NCI-H510A treated with DMSO at 0.1 percent for 48 hours (cell line): ENCODE measurements around the gene NOL7.

Source experiments
- DNase-seq: peaks from one replicate; lab custom pipeline; 2025; lab: John Stamatoyannopoulos, UW

NOL7 gene

GRCh38 chr6:13597073-13597472 is 18.1 kb upstream of the NOL7 start:
- DNase-seq, result no peak

- no peak for DNase-seq
Observed at GRCh38 chr6:13600036-13600435, 15.1 kb upstream of the NOL7 start.

GRCh38 chr6:13604135-13604534 is 11.0 kb upstream of the NOL7 start:
- no peak for DNase-seq

DNA sequence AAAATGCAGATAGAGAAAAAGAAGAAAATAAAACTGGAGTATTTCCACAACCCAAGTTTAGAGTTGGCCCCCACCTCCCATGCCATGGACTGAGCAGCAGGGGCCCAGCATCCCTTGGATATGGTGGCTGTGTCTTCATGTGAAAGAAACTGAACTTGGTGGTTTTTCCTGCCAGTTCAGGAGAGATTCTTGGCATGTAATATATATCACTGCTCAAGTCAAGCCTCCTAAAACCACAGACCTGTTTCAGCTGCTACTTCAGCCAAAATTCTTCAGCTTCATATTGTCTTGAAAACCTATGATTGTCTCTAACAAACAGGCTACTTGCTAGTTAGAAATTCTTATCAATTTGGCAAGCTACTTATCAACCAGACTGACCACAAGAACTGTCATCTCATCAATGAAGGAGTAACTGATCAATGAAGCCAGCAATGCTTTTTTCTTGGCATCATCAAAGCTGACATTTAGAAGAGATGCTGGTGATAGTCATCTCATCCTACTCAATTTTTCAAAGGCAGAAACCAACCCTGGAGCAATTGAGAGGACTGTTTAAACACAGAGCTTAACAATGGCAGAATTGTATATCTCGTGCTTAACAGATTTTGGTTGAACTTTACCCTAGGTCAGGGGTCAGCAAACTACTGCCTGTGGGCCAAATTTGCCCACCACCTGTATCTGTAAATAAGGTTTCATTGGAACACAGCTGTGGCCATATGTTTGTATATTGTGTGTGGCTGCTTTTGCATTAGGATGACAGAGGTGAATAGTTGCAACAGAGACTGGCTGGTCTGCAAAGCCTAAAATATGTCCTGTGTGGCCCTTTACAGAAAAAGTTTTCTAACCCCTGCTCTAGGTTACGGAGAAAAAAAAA is 10.4 kb upstream of the NOL7 start:
- no peak for DNase-seq

- DNase-seq, result no peak
Observed at GRCh38 chr6:13605634-13606033, 9.5 kb upstream of the NOL7 start.

DNA sequence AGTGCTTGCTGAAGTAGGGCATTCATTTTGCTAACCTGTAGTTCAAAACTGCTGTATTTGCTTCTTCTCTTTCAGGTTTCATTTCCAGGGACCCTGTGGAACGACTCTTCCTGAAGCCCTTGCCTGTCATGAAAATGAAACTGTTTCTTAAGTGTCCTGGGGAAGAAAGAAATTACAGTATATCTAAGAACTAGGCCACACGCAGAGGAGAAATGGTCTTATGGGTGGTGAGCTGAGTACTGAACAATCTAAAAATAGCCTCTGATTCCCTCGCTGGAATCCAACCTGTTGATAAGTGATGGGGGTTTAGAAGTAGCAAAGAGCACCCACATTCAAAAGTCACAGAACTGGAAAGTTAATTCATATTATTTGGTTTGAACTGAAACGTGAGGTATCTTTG is 3.4 kb upstream of the NOL7 start:
- DNase-seq, result no peak

- no peak for DNase-seq
Observed at GRCh38 chr6:13613029-13613594, 2.0 kb upstream of the NOL7 start.

DNA sequence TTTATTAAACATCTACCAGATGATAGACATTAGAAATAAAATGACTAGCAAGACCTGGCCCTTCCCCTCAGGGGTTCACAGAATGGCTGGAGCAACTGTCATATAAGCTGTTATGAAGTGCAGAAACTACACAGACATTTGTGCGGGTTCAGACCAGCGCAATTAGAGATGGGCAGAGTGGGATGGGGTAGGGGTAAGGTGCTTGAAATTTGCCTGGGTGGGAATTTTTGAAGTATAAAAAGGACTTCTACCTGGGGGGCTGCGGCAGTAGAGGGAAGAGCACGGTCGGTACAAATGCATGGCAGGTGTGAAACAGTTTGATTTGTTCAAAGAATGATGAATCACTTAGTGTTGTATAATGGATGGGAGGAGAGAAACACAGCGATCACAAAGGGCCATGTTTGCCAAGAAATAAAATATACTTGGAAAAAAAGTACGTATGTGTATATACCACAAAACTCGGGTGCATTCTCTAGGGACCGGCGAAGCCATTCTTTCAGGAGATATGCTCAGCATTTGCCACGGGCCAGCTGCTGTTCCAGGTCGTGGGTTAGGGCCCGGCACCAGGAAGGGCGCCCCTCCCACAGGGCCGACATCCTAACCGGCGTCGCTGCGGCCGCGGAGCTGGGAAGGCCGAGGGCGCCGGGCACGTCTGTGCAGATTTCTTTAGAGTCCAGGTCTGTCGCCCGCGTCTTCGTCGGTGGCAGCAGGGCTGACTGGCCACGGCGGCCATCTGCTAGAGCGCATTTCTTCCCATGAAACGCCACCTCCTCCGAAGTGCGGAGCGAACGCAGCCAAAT is 809 bp upstream of the NOL7 start:
- DNase-seq, result peak; percentile 59

GRCh38 chr6:13615792-13616120 is 621 bp downstream of the NOL7 start:
- peak; percentile 45 for DNase-seq

GRCh38 chr6:13617066-13617465 is 1.9 kb downstream of the NOL7 start:
- DNase-seq, result no peak

GRCh38 chr6:13624871-13625288 is 9.7 kb downstream of the NOL7 start:
- DNase-seq, result peak; percentile 24

- DNase-seq, result no peak
Observed at GRCh38 chr6:13629459-13630116, 14.5 kb downstream of the NOL7 start.

DNA sequence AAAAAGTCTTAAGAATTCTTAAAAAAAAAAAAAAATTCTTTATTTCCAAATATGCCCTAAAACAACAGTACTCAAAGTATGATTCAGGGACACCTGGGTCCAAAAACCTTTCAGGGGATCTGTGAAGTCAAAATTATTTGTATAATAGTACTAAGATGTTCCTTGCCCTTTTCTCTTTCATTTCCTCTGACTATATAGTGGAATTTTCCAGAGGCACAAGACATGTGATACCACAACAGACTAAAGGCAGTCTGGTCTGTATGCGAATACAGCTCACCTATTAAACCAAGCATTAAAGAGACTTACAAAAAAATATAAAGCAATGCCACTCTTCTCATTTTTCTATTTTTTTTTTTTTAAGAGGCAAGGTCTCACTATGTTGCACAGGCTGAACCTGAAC is 15.4 kb downstream of the NOL7 start:
- DNase-seq, result no peak

DNA sequence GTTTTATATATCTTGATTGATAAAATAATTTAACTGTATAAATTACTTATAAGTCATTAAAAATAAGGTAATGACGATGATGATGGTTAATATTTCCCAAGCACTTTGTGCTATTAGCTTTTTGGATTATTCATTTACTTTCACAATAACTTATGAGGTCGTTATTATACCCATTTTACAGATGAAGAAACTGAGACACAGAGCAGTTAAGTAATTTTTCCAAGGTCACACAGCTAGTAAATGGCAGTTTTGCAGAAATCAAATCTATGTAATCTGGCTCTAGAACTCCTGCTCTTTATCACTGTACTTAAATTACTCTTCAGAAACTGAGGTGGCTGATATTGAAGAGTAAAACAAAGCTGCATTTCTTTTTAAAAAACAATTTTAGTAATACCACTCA is 18.2 kb downstream of the NOL7 start:
- no peak for DNase-seq

DNA sequence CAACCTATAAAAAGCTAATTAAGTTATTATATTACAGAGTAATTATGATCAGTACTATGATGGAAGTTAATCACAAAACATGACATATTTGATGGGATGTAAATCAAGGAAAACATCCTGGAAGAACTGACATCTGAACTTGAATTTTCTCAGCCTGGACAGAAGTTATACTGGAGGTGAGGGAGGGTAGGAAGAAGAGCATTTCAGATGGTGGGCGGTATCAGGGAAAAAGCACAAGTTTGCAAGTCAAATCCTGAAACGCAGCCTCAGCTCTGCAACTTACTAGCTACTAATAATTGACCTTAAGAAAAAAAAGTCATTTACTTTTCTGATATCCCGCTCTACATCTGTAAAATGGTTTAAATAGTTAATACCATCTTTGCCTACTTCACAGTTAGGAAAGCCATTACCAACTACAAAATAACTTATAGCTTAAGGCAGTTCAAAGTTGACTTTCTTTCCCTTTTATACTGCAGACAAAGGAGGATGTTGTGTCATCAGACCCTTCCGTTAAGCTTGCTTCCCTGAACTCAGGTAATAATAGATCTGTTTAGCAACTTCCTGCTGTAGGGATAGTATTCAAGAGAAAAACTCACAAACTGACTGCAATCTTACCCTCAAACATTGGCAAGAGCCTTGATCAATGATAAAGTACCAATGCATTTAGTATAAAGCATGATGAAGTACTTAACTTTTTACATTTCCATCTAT is 21.0 kb downstream of the NOL7 start:
- DNase-seq, result no peak

GRCh38 chr6:13638014-13638413 is 22.9 kb downstream of the NOL7 start:
- no peak for DNase-seq

DNA sequence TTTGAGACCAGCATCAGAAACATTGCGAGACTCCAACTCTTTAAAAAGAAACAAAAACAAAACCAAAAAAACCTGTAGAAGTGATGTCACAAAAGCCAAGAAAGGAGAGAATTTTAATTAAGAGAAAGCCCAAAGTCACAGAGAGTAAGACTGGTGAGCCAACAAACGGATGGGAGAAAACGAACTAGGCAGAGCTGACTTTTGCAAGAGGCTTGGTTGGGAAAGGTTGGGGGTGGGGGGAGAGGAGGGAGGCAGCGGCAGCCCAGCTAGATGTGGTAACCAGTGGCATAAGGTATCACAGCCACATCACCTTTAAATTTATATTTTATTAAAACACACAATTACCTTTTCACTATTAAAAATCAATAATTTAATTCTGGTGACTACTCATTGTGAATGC is 23.5 kb downstream of the NOL7 start:
- no peak for DNase-seq

- DNase-seq, result no peak
Observed at GRCh38 chr6:13641315-13641714, 26.2 kb downstream of the NOL7 start.

DNA sequence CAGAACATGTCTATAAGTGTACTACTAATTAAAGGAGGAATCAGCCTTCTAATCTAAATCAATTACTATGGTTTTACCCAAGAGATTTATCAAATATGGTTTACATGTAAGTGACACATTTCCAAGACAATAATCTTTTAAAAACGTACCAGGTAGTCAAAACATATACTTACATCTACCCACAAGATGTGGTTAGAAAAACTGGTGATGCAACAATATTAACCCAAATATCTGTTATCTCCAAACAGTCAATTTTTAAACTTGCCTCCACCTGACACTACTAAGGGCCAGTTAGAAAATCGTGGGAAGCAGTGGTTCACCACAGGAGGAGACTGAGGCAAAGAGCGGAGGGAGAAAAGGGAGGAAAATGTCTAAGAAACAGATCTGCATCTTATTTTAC is 28.0 kb downstream of the NOL7 start:
- DNase-seq, result no peak

DNA sequence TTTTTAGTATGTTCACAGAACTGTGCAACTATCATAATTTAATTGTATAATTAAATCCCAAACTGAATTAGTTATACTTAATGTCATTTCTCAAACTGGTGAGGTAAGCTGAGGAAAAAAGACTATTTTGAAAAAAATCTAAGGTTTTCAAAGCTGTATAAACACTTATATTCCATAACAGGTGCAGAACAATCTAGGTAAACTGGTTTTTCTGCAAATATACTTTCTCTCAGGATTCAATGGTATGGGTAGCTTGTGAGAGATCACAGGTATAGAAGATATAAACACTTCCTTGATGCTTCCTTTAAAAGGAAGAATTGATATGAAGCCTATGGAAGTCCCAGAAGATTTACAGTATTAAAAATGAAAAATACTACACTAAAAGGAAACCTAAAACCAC is 33.7 kb downstream of the NOL7 start:
- no peak for DNase-seq

DNA sequence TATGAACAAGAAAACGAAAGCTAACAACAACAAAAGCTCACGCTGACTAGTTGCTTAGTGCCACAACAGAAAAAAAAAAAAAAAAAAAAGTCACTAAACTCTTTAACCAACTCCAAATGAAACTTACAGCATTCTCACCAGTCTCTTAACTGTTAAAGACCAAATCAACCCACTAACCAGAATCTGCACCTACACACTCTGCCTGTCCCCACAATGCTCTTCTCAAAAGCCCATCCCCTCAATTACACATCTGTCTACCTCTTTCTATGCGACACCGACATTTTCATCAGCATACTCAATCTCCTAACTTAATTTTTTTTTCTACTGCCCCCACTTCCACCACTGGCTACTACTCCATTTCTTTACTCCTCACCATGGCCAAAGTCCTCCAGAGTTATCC is 34.3 kb downstream of the NOL7 start:
- no peak for DNase-seq

DNA sequence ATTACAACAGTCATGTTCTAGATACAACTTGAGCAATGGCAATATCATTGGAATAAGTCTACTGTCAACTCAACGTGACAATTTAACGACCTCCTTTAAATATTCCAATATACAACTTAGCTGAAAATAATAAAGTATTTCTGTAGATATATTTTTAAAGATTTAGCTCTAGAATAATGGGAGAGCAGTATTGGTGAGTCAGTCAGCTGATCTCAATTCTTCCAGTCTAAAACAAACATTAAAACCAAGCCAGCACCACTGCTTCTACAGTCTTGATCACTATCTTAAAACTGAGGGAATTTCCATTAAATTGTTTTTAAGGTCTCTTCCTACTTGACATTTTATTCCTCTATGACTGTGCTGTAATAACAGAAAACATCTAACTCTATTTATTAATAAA is 38.2 kb downstream of the NOL7 start:
- no peak for DNase-seq
